ENCODE results near the gene SPRR3.

Gene SPRR3

DNA sequence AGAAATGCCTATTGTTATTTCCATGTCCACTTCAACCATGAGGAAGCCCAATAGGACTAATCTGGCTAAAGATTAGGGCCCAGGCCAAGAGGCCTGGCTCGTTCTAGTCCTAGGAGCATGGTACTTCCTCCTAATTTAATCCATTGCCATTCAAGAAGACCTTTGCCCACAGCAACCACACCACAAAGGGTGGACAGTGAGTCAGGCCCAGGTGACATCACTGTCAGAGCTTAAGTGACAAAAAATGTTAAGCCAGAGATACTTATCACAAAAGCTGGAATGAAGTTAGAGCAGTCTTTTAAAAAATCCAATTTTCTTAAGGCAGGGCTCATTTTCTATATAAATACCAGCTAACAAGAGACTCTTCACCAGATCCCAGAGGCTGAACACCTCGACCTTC is at the start of gene SPRR3:
Gene SPRR3 (plus strand): TSS at position 368 of the 400 bp plus-strand sequence. CDS start 1,272 bp downstream, outside the sequence.
- DNase-seq (ENCODE audit: low read depth): no peak

DNA sequence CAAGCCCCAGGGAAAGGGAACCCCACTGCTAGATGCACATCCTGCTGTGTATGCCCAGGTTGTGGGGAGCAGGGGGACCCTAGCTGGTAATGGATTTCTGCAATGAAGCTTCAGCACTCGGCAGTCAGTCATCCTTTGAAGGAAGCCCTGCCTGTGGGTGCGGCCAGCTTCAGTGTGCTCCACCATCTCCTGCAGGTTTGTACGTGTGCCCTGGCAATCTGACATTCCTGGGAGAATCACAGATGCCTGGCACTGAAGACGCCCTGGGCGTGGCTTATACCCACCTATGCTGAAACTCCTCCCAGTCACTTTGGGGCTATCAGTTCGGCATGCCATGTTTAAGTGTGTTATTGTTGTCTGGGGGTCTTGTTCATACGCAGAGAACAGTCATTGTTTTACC is 47.8 kb upstream of the SPRR3 start:
- no peak for DNase-seq (ENCODE audit: low read depth)

DNA sequence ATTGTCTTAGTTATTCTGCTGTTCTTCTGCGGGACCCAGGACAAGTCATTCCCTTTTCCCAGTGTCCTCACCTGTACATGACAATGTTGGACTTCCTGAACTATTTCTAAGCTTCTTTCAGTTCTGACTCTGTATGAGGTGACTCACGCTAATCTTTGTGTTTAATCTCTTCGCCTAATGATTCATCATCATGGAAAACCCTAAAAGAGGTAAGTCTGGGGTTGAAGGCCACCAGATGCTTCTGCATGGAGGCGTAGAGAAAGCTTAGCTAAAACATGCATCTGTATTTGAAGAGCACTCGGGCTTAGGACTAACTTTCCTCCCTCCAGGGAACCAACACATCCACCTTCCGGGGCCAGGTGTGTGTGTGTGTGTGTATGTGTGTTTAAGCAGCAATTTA is 47.1 kb upstream of the SPRR3 start:
- no peak for DNase-seq (ENCODE audit: low read depth)

- no peak for DNase-seq (ENCODE audit: low read depth)
Observed at GRCh38 chr1:152957561-152957960, 44.0 kb upstream of the SPRR3 start.

GRCh38 chr1:152959273-152959672 is 42.3 kb upstream of the SPRR3 start:
- DNase-seq (ENCODE audit: low read depth): no peak

DNA sequence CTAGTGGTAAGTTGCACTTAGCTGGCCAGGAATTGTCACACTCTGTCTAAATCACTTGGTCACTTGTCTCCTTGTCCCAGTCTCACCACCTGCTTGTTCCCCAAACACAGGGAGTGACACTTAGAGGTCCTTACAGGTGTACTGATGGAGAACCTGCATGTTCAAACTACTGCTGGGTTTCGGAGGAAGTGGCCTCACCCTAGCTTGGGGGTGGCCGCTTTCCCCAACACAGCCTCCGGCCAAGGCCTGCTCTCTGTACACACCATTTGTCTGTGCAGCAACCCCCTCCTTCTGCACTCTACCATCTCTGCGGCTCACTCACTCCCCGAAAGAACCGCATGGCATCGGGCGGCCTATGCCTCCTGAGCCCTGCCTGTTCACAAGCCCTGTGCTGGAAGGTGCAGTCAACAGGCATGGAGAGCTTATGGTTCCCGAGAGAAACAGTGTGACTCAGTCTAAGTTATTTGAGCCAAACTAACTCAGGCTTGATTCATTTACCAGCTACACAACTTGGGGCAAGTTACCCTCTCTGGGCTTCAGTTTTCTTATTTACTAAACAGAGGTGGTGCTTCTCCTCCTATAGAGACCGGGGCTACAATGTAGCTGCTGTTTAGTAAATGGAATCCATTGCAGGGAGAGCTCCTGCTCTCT is 41.6 kb upstream of the SPRR3 start:
- DNase-seq (ENCODE audit: low read depth): no peak

DNA sequence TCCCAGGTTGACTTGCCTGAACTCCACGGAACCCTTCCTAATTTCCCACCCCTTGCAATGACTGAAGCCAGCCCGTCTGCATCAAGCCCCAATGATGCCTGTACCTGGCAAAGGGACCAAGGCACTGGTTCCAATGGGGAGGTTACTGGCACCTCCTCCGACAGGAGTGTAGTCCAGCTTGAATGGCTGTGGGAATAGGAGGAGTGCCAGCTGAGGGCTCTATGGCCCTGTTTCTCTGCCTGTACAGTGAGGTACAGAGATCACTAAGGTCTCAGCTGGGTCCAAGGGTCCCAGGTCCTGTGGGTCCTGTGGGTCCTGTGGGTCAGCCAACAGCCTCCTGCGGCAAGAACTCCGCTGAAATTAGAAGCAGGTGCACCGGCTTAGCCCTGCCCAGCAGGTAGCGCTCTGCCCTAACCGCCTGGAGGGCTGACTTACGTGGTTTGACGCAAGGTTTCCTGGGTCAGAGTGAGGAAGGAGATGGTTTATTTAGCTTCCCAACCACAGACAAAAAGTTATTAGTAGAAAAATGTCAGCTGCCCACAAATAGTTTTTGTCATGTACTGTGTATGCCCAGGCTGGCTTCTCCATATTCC is 41.0 kb upstream of the SPRR3 start:
- no peak for DNase-seq (ENCODE audit: low read depth)

- DNase-seq (ENCODE audit: low read depth): no peak
Observed at GRCh38 chr1:152961226-152961891, 40.2 kb upstream of the SPRR3 start.

DNA sequence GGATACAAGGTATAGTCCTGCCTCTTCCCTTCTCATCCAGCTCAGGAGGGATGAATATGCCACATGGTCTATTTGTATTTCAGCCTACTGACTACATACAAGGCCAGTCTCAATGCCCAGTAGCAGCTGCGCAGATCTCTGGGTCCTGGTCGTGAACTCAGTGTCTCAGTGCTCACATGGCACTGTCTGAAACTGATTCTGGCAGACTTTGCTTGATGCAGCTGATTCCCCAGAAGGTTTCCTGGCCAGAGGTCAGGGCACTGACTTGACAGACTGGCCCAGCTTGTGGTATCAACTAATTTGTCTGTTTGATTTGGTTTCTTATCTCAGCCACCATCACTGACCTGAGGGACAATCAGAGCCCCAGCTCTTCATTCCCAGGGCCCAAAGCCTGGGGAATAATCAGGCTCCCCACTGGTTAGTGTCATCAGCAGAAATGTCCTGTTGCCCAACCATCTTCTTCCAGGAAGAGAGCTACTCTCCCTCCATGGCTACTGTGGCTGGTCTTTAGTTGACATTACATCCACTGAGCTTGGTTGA is 38.6 kb upstream of the SPRR3 start:
- DNase-seq (ENCODE audit: low read depth): no peak

GRCh38 chr1:152964536-152964935 is 37.0 kb upstream of the SPRR3 start:
- no peak for DNase-seq (ENCODE audit: low read depth)

GRCh38 chr1:152965853-152966252 is 35.7 kb upstream of the SPRR3 start:
- DNase-seq (ENCODE audit: low read depth): no peak

GRCh38 chr1:152967201-152967600 is 34.3 kb upstream of the SPRR3 start:
- no peak for DNase-seq (ENCODE audit: low read depth)

- DNase-seq (ENCODE audit: low read depth): no peak
Observed at GRCh38 chr1:152968248-152968647, 33.3 kb upstream of the SPRR3 start.

- DNase-seq (ENCODE audit: low read depth): no peak
Observed at GRCh38 chr1:152969036-152969435, 32.5 kb upstream of the SPRR3 start.

DNA sequence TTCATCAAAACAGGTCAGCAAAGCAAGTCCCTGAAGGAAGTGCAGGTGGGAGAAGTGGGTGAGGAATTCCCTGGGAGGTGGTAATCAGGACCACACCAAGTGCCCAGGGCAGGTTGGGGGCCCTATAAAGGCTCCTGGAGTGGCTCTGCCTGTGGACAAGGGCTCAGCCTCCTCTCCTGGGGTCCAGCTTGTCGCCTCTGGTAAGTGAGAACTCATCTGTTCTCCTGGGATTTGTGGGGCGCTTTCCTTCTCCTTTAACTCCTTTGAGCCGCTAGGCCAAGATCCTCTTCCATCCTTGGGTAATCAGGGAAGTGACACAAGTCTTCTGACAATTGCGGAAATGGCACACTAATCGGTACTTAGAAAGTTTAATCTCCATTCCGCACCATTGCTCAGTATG is 31.1 kb upstream of the SPRR3 start, which contains the start of gene SPRR4:
Gene SPRR4 (plus strand): TSS at position 154 of the 400 bp plus-strand sequence. CDS start 1,243 bp downstream, outside the sequence.
- no peak for DNase-seq (ENCODE audit: low read depth)

DNA sequence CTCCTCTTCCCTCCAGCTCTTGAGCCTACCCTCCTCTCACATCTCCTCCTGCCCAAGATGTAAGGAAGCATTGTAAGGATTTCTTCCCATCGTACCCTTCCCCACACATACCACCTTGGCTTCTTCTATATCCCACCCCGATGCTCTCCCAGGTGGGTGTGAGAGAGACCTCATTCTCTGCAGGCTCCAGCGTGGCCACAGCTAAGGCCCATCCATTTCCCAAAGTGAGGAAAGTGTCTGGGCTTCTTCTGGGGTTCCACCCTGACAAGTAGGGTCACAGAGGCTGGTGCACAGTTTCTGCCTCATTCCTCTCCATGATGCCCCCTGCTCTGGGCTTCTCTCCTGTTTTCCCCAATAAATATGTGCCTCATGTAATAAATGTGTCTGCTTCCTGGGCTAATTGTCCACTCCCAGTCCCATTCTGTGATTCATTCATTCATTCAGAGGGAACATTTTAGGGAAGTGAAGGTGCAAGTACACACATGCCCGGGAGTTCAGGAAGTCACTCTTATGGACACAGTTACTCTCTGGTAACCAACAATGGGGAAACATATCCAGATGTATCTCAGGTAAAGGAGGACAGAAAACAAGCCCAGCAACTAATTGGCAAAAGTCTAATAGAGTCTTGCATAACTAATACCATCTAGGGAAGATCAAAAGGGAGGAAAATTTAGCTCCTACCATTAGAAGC is 29.2 kb upstream of the SPRR3 start:
- DNase-seq (ENCODE audit: low read depth): no peak

- DNase-seq (ENCODE audit: low read depth): no peak
Observed at GRCh38 chr1:152976688-152977087, 24.9 kb upstream of the SPRR3 start.

DNA sequence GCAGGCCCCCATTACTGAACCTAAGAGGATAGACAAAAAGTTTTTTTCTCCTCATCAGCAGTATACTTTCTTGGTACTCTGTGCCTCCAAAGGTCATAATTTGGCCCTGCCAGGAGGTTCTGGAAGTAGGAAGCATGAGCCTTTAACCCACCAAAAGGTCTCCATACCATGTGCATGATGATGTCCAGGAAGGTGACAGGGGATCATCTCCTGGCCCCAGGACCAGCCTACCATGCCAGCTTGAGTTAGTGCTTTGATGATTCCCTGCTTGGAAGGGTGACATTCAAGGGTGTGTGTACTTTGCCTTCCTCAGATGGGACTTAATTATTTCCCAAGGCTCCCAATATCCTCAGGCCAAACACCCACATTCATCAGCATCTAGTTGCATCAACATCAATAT is 23.9 kb upstream of the SPRR3 start:
- no peak for DNase-seq (ENCODE audit: low read depth)

DNA sequence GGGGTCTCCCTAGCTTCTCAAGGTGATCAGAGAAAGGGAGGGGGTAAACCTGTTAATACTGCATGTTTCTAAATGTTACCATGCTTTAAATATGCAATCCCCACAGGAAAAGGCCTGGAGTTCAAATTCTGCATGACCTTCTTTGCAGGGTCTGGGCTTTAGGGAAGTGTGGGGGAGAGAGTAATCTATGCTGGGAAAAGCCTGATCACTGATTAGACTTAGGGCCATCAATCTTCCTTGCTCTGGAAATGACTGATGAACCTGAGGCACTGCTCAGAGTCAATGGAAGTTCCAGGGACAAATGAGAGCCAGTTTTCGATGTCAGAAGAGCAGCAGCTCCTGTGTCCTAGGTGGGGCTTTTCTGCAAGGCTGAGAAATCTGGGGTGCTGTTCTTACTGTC is 20.9 kb upstream of the SPRR3 start:
- DNase-seq (ENCODE audit: low read depth): no peak

DNA sequence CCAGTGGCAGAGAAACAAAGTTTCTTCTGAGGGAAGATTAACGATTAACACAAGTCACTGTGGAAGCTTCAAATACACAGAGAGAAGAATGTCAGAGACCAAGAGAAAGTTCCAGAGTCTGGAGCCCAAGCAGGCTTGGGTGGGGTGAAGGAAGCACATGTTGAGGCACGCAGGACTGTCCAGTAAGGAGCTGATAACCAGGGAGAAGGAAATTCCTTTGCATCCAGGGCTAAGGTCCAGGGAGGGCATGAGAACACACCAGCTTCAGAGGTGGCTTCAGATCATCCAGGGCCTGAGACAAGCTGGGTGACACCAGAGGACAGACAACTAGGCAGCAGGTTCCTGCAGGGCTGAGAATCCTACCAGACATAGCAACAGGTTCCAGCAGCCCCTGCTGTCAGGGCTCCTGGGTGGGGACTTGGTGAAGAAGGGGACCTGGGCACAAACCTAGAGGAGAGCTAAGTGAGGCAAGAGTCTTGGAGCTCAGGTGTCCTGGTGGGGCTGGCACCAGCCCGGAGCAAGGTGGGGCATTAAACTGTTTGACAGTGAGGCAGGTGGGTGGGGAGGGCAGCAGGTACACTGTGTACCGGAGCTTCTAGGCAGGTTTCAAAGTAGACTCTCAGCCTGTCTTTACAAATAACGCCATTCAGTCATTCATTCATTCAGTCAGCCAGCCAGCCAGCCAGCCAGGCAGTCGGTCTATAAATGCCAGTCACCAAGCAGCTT is 20.2 kb upstream of the SPRR3 start:
- no peak for DNase-seq (ENCODE audit: low read depth)

DNA sequence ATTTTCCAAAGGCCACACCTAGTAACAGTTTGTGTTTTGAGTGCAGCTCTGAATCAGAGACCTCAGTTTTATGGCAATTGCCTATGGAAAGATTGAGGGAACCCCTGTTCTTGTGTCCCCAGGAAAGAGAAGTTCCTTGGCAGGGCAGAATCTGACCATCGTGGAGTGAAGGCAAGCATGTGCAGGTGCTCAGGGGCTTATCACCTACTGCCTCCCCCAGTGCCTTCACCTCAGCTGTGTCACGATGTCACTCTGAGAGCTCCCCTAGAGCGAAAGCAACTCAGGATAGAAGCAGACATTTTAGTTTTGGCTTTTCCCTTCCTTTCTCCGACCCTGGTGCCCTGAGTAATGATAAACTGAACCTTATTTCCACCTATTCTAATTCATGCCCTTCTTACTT is 19.5 kb upstream of the SPRR3 start:
- no peak for DNase-seq (ENCODE audit: low read depth)

DNA sequence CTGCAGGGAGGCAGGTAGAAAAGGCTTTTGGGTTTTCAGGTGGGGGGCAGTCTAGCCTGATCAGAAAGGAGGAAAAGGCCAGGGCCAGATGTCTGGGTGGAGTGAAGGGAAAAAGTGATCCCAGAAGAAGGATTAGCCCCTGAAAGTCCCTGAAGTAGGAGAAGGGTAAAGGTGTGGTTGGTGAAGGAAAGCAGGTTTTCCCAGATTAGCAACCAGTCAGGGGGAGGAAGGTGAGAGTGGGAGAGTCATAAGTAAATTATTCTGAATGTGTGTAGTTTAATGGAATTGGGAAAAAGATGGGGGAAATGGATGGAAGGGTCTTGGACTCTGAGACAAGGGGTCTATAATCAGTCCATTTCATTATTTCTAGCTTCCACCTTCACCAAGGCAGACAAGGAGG is 18.3 kb upstream of the SPRR3 start:
- no peak for DNase-seq (ENCODE audit: low read depth)
